NCI-H2107 treated with DMSO at 0.1 percent for 48 hours (cell line): Measurements from ENCODE around the gene C16orf74.

Experiments
- DNase-seq: peaks from one replicate; lab custom pipeline; 2025; ENCODE audit not compliant: unreplicated experiment; lab: John Stamatoyannopoulos, UW

The C16orf74 gene

GRCh38 chr16:85777583-85778310, 26.9 kb upstream of the C16orf74 start:
- no peak for DNase-seq

GRCh38 chr16:85774811-85775210, 23.9 kb upstream of the C16orf74 start:
- no peak for DNase-seq

- no peak for DNase-seq
These were observed 23.2 kb upstream of the C16orf74 start for GRCh38 chr16:85774136-85774535.

GRCh38 chr16:85773044-85773443, 22.1 kb upstream of the C16orf74 start:
- no peak for DNase-seq

- DNase-seq = no peak
These were observed 19.8 kb upstream of the C16orf74 start for GRCh38 chr16:85770741-85771140.

- no peak for DNase-seq
These were observed 17.3 kb upstream of the C16orf74 start for GRCh38 chr16:85768199-85768598.

- no peak for DNase-seq
These were observed 16.6 kb upstream of the C16orf74 start for GRCh38 chr16:85767531-85767930.

- DNase-seq = no peak
These were observed 14.9 kb upstream of the C16orf74 start for GRCh38 chr16:85765767-85766166.

- DNase-seq = no peak
These were observed 14.3 kb upstream of the C16orf74 start for GRCh38 chr16:85765211-85765610.

- DNase-seq = no peak
These were observed 12.7 kb upstream of the C16orf74 start for GRCh38 chr16:85763616-85764015.

GRCh38 chr16:85762970-85763369, 12.1 kb upstream of the C16orf74 start:
- DNase-seq = no peak

GRCh38 chr16:85761861-85762260, 11.0 kb upstream of the C16orf74 start:
- DNase-seq = no peak

- DNase-seq = peak; percentile 33
These were observed 8.9 kb upstream of the C16orf74 start for GRCh38 chr16:85759631-85760419.

GRCh38 chr16:85759136-85759535, 8.2 kb upstream of the C16orf74 start:
- no peak for DNase-seq

GRCh38 chr16:85757341-85757822, 6.5 kb upstream of the C16orf74 start:
- peak; percentile 44 for DNase-seq

GRCh38 chr16:85755929-85756768, 5.3 kb upstream of the C16orf74 start:
- DNase-seq = no peak

GRCh38 chr16:85754413-85754812, 3.5 kb upstream of the C16orf74 start:
- DNase-seq = peak; percentile 56

GRCh38 chr16:85753976-85754375, 3.1 kb upstream of the C16orf74 start:
- no peak for DNase-seq

- DNase-seq = no peak
These were observed 2.7 kb upstream of the C16orf74 start for GRCh38 chr16:85753559-85753958.

- no peak for DNase-seq
These were observed 1.9 kb upstream of the C16orf74 start for GRCh38 chr16:85752511-85753420.
